Left renal cortex interstitium (tissue), 4 donors: Measurements from ENCODE around the gene CCNF. TPM values are rescaled to one million over a fixed set of nuclear protein-coding genes. Genes with fewer than 3 reads are reported as not detected.

Experiments
- DNase-seq, 4 donors: peaks; one replicate each; pipeline ENCODE4 v3.0.0-alpha.2; 2013; ENCODE audit warnings: low read depth in 4 of 4, low spot score in 2 of 4, missing footprints in 1 of 4
- polyA plus RNA-seq, 4 donors: library from polyadenylated mRNA; unstranded; fragments of 120-200 nt; gene quantifications; one replicate each; pipeline ENCODE4 v1.2.1, GENCODE V29; 2013; ENCODE audit not compliant: insufficient read length in 4 of 4

The CCNF gene
- polyA plus RNA-seq, 4 donors: 8.8 to 14.1 (median 11.2) TPM

DNA sequence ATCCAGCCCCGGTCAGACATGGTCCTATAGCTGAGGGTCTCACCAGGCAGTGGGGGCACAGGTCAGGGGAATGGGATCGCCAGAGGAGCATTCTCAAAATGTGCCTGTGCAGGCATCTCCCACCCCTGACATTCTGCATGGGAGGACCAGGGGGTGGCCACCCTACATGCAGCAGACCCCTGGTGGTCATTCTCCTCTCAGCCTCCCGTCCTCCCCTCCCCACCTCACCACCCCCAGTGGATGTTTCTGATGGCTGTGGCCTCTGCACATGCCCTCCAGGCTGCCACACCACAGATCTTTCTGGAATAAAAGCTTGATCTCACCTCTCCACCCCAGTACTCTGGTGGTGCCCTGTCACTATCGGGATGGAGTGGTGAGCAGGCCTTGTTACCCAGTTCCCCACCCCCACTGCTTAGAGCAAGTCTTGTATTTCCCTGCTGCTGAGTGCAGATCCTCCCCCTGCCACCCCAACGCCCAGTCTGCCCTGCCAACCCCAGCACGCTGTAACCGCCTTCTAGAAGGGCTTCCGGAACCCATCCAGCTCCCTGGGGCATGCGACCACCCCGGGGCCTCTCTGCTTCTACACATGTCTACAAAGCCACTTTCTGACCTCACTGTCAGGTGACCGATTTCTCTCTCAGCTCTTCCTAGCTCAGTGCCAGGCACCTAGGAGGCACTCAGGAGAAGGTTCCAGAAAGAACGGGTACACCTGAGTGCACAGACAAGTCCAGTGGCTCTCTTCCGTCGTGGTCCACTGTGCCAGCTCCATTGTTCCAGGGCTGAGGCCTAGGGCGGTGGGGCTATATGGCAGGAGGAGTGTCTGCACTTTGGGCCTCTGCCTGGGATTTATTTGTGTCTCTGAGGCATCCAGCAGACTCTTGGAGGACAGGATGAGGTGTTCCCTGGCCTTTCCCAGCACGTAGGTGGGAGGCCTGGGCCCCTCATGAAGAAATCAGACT is 55.0 kb downstream of the CCNF start:
- DNase-seq: no peak

DNA sequence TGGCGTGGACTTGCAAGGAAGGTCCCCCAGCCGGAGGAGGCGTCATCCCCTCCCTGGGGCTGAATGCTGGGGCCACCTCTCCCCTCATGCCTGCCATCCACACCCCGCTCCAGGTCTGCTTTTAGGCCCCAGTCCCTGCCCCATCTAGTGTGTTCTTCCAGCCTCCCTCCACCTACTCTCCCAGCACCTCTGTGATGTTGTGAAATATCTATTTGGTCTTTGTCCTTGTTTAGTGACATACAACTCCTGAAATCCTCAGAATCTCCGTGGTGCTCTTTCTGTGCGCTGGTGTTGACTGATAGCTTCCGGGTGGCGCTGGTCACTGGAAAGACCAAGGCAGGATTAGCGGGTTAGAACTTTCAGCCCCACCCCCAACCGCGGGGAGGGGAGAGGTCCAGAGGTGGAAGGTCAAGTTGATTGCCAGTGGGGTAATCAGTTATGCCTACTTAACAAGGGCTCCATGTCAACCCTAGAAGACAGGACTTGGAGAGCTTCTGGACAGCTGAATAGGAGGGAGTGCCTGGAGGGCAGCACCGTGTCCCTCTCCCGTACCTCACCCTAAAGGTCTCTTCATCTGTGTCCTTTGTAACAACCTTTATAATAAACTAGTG is 55.8 kb downstream of the CCNF start:
- no peak for DNase-seq

DNA sequence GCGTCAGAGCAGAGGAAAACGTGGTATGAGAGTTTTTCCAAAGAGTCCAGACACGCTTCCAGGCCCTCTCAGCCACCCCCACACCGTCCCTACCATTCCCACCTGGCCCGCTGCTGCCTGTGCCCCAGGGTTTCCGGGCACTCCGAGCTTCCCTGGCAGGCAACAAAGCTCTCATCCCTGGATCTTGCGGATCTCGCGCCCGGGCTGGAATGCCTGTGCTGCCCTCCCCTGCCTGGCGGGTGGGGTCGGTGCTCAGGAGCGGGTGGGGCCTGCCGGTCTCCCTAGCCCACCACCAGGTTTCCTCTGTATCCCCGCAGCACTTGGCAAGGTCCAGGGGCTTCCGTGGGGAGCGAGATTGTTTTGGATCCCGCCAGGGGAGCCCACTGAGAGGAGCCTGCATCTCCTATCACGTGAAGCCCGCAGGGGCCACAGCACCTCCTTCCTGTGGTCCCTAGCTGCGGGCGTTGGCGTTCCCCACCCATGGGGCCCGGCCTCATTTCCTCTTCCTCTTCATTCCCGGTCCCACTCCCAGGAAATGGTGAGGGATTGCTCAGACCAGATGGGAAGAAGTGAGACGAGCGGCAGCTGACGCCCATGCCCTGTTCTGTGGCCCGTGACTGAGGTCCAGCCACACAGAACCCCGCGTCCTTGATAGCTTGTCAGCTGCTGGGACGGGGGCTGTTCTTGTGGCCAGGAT is 56.7 kb downstream of the CCNF start:
- no peak for DNase-seq

DNA sequence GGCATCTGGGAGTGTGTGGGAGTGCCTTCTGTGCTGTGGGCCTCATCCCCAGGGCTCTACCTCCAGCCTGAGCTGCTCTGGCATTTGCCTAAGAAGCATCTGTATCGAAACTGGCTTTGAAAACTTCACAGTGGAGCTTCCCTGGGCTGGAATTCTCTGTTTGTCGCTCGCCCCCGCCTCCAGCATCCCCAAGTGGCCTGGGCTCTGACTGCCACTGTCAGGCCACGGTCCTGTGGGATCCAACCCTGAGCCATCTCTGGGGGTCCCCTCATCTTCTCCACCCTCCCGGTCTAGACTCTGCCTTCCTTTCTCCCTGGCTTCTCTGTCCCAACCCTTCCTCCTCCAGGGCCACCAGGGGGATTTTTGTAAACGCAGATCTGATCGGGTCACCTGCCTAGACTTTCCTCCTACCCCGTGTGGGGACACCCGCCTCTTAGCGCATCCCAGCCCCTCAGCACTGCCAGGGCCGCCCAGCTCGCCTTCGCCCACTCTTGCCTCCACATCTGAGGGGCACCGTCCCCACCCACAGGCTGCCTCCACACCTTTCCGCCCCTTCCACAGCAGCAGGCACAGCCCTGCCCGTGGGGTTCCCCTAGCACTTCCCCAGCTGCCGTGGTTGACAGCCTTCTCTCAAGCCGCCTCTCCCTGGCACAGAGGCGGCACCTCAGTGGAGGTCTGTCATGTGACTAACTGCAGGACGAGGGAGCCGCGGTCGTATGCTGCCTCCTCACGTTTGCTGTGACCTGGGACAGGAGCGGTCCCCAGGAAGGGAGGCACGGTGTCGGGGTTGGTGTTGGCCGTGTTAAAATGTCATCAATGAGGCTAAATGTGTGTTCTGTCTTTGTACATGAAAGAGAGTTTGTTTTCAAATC is 57.6 kb downstream of the CCNF start:
- no peak for DNase-seq

DNA sequence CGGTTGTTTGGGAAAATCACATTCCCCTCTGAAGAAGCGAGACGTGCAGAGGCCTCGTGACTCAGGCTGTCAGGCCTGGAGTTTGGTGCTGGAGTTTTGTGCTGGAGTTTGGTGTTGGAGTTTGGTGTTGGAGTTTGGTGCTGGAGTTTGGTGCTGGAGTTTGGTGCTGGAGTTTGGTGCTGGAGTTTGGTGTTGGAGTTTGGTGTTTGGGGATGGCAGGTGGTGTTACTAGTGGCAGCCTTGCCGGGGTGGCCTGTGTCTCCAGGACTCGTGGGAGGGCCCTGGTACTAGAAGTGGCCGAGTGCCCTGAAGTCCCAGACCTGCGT is 58.2 kb downstream of the CCNF start:
- DNase-seq: no peak

DNA sequence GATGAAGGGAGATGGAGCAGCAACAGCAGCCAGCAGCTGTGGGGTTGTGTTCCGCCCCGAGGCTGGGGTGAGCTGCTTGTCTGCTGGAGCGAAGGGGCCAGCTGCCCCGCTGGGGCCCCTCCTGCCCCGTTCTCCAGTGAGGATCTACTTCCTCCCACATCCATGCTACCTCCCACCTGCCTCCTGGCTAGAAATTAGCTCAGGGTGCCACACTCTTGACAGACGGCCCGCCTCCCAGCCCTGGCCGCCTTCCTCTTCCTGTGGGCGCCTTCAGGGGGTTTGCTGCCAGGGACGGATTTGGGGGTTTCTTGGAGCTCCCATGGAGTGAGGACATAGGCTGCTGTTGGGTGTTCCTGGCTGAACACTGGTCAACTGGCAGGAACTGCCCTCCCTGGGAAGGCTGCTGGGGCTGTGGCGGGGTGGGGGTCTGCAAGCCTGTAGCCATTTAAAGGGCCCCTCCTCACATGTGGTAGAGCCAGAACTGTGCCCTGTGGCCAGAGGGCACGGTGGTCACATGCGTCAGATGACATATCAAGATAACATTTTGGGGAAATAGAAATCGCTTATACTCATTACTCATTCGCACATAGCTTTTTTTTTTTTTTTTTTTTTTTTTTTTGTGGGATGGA is 58.8 kb downstream of the CCNF start:
- no peak for DNase-seq

DNA sequence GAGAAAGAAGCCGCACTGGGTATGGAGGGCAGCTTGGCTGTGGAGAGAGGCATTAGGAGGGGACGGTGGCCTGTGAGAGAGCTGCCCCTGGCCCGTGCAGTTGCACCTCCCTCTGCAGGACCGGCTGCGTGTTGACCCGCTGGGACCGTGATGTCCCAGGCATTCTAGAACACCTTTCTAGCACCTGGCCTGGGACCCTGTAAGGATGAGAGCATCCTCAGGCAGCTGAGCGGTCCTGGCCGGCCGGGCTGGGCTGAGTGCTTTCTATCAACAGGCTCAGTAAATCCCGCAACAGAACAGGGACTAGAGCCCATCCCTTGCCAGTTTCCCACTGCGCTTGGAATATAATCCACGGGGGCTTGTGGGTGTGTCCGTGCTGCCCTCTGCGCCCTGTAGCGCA is 60.3 kb downstream of the CCNF start:
- DNase-seq: no peak

DNA sequence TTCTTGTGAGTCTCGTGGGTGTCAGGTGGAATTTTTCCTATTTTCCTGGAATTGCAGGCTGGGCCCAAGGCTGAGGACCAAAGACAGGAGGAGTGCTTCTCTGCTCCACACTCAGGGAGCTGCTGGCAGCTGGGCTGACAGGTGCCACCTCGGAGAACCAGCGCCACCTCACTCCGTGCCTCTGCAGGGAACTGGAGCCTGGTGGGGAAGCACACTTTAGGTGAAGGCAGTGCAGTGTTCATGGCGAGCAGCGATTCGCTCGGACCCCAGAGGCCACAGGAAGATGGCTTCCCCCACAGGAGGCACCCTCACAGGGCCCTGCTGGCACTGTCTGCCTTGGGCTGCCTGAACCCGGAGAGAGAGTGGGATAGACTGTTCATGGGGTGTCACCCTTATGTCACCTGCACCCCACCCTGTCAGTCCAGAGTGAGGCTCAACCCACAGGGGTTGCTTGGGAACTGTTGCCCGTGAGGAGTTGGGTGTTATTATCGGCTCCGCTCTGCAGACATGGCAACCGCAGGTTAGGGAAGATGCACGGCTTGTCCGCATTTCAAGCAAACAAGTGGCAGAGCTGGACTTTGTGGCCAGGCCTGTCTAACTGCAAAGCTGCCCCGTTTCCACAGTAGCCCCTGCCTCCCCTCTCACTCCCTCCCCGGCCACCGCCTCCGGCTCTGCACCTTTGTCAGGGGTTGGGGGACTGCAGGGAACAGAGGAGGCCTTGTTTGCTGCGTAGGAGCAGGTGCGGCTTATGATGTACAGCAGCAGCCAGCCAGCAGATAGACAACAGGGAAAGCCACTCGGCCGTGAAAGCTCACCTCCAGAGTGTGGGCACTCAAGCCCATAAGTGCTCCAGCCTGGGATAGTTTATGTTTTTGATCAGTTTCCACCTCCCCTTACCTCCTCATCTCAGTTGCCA is 61.2 kb downstream of the CCNF start:
- no peak for DNase-seq

DNA sequence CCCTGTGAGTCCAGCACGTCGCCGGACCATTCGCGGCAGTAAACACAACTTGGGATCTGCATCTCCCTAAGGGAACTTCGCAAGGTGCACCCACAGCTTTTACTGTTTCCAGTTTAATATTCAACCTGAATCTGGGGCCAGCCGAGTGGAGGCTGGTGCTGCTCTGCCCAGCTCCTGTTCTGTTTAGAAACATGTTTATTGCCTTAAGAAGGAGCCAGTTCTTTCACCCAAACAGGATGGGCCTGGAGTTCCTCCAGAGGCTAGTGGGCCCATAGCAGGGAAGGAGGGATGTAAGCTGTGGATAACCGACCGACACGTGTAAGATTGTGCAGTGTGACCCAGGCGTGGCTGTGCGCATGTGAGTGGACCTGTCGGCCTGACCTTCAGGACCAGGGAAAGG is 63.0 kb downstream of the CCNF start:
- DNase-seq: no peak

DNA sequence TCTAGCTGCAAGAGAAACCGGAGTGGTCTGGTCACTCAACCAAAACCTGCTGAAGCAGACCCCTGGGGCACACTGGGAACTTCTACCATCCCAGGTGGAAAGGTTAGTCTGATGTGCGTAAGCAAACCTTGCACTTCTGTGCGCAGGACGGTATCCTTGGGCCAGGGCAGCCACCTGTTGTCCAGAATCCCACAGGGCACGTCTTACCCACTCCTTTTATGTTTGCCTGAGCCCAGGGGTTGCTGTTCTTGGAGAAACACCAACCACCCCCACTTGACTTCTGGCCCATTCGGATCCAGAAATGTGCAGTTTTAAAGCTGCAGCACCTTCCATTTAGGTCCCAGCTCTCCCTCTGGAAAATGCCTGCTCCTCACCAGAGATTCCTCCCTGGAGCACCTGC is 64.4 kb downstream of the CCNF start:
- no peak for DNase-seq

DNA sequence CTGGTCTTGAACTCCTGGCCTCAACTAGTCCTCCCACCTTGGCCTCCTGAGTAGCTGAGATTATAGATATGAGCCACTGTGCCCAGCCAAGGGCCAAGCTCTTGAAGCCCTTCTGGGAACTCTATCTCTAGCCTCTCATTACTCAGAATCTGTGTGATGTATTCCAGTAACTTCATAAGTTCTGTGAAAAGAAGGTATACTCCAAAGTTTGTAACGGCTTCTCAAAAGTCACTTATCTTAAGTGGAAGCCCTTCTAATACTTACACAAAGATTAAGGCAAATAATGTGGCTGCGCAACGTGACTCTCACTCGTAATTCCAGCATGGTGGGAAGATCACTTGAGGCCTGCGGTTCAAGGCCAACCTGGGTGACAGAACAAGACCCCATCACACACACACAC is 65.4 kb downstream of the CCNF start:
- DNase-seq: no peak

DNA sequence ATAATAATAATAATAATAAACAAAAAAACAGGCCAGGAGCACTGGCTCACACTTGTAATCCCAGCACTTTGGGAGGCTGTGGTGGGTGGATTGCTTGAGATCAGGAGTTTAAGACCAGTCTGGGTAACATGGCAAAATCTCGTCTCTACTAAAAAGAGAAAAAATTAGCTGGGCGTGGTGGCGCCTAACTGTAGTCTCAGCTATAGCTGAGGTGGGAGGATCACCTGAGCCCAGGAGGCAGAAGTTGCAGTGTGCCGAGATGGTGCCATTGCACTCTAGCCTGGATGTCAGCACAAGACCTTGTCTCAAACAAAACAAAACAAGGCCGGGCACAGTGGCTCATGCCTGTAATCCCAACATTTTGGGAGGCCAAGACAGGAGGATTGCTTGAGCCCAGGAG is 65.8 kb downstream of the CCNF start:
- DNase-seq: no peak

DNA sequence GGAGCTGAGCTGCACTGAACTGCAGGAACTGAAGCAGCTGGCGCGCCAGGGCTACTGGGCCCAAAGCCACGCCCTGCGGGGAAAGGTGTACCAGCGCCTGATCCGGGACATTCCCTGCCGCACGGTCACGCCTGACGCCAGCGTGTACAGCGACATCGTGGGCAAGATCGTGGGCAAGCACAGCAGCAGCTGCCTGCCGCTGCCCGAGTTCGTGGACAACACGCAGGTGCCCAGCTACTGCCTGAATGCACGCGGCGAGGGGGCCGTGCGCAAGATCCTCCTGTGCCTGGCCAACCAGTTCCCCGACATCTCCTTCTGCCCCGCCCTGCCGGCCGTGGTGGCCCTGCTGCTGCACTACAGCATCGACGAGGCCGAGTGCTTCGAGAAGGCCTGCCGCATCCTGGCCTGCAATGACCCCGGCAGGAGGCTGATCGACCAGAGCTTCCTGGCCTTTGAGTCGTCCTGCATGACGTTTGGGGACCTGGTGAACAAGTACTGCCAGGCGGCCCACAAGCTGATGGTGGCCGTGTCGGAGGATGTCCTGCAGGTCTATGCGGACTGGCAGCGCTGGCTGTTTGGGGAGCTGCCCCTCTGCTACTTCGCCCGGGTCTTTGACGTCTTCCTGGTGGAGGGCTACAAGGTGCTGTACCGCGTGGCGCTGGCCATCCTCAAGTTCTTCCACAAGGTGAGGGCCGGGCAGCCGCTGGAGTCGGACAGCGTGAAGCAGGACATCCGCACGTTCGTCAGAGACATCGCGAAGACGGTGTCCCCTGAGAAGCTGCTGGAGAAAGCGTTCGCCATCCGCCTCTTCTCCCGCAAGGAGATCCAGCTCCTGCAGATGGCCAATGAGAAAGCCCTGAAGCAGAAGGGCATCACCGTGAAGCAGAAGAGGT is 67.2 kb downstream of the CCNF start:
- DNase-seq: no peak

DNA sequence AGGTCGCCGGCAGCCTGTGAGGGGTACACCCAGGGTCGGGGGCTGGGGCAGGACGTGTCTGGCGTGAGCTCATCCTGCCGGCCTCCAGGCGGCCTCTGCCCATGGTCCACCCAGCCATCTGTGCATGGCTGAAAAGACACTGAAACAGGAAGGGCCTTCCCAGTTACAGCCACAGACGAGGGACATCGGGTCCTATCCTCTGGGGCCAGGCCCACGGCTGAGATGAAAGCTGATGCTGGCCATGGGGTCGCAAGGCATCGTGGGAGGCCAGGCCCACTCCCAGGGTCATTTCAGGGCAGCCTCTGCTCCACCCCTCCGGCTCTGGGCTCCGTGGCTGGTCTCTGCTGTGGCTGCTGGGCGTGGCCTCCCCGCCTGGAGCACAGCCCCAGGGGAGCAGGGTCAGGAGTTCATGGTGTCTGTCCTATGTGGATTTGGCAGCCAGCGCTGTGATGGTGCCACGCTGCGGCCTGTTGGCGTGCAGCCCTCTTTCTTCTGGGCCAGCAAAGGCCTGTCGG is 67.9 kb downstream of the CCNF start:
- no peak for DNase-seq

DNA sequence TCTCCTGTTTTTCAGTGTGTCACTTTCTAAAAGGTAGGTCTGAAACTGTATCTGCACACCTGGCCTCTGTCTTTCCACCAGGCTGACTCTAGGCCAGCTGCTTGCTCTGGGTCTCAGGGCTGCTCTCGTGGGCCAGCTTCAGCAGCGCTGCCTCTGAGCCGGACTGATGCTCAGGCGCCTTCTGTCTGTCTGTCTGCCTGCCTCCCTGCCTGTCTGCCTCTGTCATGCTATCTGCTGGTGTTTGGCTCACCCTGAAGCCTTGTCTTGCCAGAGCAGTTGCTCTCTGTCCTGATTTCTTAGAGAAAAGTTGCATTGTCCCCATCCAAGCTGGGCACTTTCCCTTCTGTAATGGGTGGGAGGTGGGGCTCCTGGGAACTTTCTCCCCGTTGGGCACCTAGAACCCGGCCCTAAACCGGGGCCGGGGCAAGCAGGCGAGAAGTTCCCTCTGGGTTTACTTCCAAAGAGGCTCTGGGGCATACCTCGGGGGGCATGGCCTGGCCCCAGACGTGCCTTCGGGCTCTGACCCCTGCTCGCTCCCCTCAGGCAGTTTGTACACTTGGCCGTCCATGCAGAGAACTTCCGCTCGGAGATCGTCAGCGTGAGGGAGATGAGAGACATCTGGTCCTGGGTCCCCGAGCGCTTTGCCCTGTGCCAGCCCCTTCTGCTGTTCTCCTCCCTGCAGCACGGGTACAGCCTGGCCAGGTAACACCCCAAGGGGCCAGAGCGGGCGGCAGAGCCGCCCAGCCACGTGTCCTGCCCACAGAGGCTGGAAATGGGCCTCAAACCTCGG is 68.6 kb downstream of the CCNF start:
- DNase-seq: no peak

DNA sequence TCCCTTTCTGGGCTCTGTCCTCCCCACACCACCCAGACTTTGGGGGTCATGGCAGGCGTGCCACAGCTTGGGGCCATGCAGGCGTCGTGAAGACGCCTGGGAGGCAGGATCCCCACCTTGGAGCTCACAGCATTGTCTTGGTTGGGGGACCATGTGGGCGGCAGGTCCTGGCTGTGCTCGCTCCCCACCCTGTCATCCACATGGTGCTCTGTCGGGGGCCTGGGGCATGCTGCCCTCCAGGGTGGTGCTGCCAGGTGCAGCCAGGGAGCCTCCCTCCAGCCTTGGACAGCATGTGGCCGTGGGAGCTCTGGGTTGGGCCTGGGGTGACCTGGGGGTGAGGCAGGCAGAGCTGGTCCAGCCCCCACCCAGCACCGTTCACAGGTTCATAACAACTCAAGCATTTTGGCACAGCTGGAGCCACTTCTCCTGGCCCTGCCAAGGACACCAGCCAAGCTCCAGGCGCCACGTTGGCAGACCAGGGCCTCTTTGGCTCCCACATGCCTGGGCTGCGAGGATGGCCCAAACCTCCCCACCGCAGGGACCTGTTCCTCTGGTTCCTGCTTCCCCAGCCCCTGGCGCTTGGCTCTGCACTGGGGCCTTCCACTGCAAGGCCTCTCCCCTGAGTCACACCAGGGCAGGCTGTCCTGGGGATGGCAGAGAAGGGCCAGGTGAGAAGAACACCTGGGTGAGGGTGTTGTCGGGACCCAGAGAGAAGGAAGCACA is 69.4 kb downstream of the CCNF start:
- DNase-seq: no peak

DNA sequence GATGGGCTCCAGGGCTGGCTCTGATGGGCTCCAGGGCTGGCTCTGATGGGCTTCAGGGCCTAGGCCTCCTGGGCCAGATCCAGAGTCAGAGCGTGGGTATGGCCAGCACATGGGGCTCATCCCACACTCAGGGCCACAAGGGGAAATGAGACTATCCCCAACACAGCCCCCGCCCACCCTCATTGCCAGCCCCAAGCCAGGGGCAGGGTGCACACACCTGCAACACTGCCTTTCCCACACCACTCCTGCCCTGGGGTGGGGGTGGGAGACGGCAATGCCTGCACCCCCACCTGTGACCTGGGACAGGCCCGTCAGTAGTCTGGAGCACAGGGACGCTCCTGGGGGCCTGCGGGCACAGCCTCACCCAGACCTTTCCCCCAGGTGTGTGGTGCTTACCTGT is 70.2 kb downstream of the CCNF start:
- no peak for DNase-seq
